ENCODE measurements around the gene FLACC1. TPM values are rescaled to one million over a fixed set of nuclear protein-coding genes. Genes with fewer than 3 reads are reported as not detected.

Gene FLACC1
- total and polyA plus RNA-seq, 9 of the 15 experiments (the other 6 are each of a cell fraction or from before 2014, with no cell fraction given), result 0.07 to 0.68 (median 0.22) TPM; not detected in 2

DNA sequence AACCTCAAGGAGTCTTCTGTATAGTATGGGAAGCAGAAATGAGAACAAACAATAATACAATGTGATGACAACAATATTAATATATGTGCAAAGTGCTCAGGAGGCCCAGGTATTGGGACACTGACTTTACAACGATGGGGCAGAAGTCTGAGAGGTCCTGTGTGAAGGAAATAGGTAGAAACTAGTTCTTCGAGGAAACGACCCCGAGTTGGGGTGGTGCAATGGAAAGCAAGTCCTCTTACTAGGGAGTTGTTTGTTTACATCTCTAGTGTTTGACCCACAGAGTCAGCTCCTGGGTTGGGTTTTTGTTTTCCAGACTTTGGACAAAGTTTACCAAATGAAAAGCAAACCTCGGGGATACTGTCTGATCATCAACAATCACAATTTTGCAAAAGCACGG, 80.6 kb downstream of the FLACC1 start (continued):
- TF ChIP-seq, protein P1, sequence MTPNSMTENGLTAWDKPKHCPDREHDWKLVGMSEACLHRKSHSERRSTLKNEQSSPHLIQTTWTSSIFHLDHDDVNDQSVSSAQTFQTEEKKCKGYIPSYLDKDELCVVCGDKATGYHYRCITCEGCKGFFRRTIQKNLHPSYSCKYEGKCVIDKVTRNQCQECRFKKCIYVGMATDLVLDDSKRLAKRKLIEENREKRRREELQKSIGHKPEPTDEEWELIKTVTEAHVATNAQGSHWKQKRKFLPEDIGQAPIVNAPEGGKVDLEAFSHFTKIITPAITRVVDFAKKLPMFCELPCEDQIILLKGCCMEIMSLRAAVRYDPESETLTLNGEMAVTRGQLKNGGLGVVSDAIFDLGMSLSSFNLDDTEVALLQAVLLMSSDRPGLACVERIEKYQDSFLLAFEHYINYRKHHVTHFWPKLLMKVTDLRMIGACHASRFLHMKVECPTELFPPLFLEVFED (CRISPR knock-in tag; conservative IDR thresholded peaks at IDR 0.05), result no peak
- TF ChIP-seq FOXM1 (IDR thresholded peaks at IDR 0.05; ENCODE audit: low read depth) (no peak), FOXM1 (CRISPR knock-in tag; IDR thresholded peaks at IDR 0.05; ENCODE audit: low read depth) (no peak), BMI1 (IDR thresholded peaks at IDR 0.05; ENCODE audit: low read length) (no peak), POLR3A (IDR thresholded peaks at IDR 0.05; ENCODE audit: borderline replicate concordance, extremely low read depth, insufficient read depth, insufficient read length) (no peak), EZH2 (IDR thresholded peaks at IDR 0.05; ENCODE audit: borderline replicate concordance, low read depth, low read length) (no peak)
- TF ChIP-seq, protein P2, sequence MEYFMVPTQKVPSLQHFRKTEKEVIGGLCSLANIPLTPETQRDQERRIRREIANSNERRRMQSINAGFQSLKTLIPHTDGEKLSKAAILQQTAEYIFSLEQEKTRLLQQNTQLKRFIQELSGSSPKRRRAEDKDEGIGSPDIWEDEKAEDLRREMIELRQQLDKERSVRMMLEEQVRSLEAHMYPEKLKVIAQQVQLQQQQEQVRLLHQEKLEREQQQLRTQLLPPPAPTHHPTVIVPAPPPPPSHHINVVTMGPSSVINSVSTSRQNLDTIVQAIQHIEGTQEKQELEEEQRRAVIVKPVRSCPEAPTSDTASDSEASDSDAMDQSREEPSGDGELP (CRISPR knock-in tag; IDR thresholded peaks at IDR 0.05; ENCODE audit: borderline replicate concordance), result no peak
- TF ChIP-seq, protein P3, sequence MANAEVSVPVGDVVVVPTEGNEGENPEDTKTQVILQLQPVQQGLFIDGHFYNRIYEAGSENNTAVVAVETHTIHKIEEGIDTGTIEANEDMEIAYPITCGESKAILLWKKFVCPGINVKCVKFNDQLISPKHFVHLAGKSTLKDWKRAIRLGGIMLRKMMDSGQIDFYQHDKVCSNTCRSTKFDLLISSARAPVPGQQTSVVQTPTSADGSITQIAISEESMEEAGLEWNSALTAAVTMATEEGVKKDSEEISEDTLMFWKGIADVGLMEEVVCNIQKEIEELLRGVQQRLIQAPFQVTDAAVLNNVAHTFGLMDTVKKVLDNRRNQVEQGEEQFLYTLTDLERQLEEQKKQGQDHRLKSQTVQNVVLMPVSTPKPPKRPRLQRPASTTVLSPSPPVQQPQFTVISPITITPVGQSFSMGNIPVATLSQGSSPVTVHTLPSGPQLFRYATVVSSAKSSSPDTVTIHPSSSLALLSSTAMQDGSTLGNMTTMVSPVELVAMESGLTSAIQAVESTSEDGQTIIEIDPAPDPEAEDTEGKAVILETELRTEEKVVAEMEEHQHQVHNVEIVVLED (CRISPR knock-in tag; IDR thresholded peaks at IDR 0.05), result no peak
